ENCODE data around the gene LCA5.

Gene LCA5

GRCh38 chr6:79513111-79513510, 24.1 kb downstream of the LCA5 start:
- Histone ChIP-seq H3K9me2 (replicated peaks; ENCODE audit: insufficient read depth, low read length) (no peaks in the 10 kb centered on the region), H3K9me3 (replicated peaks; ENCODE audit: insufficient read depth, low read length) (no peaks in the 10 kb centered on the region), H3K4me1 (ENCODE audit: low read length) (peaks cover 11% of the 10 kb centered on the region), H2AFZ (ENCODE audit: low read length) (peak overlapping the region; percentile 32; the same call in 1 of the 2 replicates), H3K27ac (ENCODE audit: low read length) (peak overlapping the region; percentile 33; the same call in 1 of the 2 replicates), H3K79me2 (ENCODE audit: low read length) (no peaks in the 10 kb centered on the region), H4K20me1 (ENCODE audit: insufficient read depth, low read length) (no peaks in the 10 kb centered on the region), H3K36me3 (replicated peaks; ENCODE audit: insufficient read depth, low read length) (no peaks in the 10 kb centered on the region), H3K9ac (ENCODE audit: low read length) (peak overlapping the region; percentile 23; the same call in 1 of the 2 replicates), H3K27me3 (replicated peaks; ENCODE audit: insufficient read depth, low read length) (no peaks in the 10 kb centered on the region), H3K4me3 (ENCODE audit: low read length) (peak overlapping the region; percentile 31; the same call in 1 of the 2 replicates), H3F3A (ENCODE audit: insufficient read depth, low read length) (peaks cover 6% of the 10 kb centered on the region; the same call in 1 of the 2 replicates), H3K4me2 (ENCODE audit: low read depth, low read length) (peak overlapping the region; percentile 36)
- peak; percentile 56 for DNase-seq
- no peak for TF ChIP-seq EZH2 (optimal IDR thresholded peaks at IDR 0.05; ENCODE audit: low read depth, low read length)
- TF ChIP-seq, protein P1, sequence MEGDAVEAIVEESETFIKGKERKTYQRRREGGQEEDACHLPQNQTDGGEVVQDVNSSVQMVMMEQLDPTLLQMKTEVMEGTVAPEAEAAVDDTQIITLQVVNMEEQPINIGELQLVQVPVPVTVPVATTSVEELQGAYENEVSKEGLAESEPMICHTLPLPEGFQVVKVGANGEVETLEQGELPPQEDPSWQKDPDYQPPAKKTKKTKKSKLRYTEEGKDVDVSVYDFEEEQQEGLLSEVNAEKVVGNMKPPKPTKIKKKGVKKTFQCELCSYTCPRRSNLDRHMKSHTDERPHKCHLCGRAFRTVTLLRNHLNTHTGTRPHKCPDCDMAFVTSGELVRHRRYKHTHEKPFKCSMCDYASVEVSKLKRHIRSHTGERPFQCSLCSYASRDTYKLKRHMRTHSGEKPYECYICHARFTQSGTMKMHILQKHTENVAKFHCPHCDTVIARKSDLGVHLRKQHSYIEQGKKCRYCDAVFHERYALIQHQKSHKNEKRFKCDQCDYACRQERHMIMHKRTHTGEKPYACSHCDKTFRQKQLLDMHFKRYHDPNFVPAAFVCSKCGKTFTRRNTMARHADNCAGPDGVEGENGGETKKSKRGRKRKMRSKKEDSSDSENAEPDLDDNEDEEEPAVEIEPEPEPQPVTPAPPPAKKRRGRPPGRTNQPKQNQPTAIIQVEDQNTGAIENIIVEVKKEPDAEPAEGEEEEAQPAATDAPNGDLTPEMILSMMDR (IDR thresholded peaks at IDR 0.05; ENCODE audit: low read length) = no peak
- TF ChIP-seq EZH2phosphoT487 (IDR thresholded peaks at IDR 0.05; ENCODE audit: low read length) = no peak

GRCh38 chr6:79512014-79512413, 25.2 kb downstream of the LCA5 start:
- H3K79me2 ChIP-seq (ENCODE audit: low read length) = no peaks in the 10 kb centered on the region
- H3K27ac ChIP-seq (ENCODE audit: low read length) = no peak overlapping the region
- TF ChIP-seq, protein P1 (IDR thresholded peaks at IDR 0.05; ENCODE audit: low read length) = no peak
- no peak for TF ChIP-seq EZH2 (optimal IDR thresholded peaks at IDR 0.05; ENCODE audit: low read depth, low read length)
- TF ChIP-seq EZH2phosphoT487 (IDR thresholded peaks at IDR 0.05; ENCODE audit: low read length) = no peak
- no peaks in the 10 kb centered on the region for H3K27me3 ChIP-seq (replicated peaks; ENCODE audit: insufficient read depth, low read length)
- no peaks in the 10 kb centered on the region for H3K9me3 ChIP-seq (replicated peaks; ENCODE audit: insufficient read depth, low read length)
- DNase-seq = no peak
- H3K4me3 ChIP-seq (ENCODE audit: low read length) = no peak overlapping the region
- peaks cover 11% of the 10 kb centered on the region for H3K4me1 ChIP-seq (ENCODE audit: low read length)
- peaks cover 6% of the 10 kb centered on the region; the same call in 1 of the 2 replicates for H3F3A ChIP-seq (ENCODE audit: insufficient read depth, low read length)
- no peaks in the 10 kb centered on the region for H3K36me3 ChIP-seq (replicated peaks; ENCODE audit: insufficient read depth, low read length)
- H2AFZ ChIP-seq (ENCODE audit: low read length) = no peak overlapping the region
- no peaks in the 10 kb centered on the region for H4K20me1 ChIP-seq (ENCODE audit: insufficient read depth, low read length)
- no peak overlapping the region for H3K9ac ChIP-seq (ENCODE audit: low read length)
- H3K4me2 ChIP-seq (ENCODE audit: low read depth, low read length) = no peak overlapping the region
- H3K9me2 ChIP-seq (replicated peaks; ENCODE audit: insufficient read depth, low read length) = no peaks in the 10 kb centered on the region

- no peaks in the 10 kb centered on the region for H4K20me1 ChIP-seq (ENCODE audit: insufficient read depth, low read length)
- H3K4me1 ChIP-seq (ENCODE audit: low read length) = peaks cover 11% of the 10 kb centered on the region
- H2AFZ ChIP-seq (ENCODE audit: low read length) = no peak overlapping the region
- no peak overlapping the region for H3K27ac ChIP-seq (ENCODE audit: low read length)
- H3K9me3 ChIP-seq (replicated peaks; ENCODE audit: insufficient read depth, low read length) = no peaks in the 10 kb centered on the region
- H3K4me3 ChIP-seq (ENCODE audit: low read length) = no peak overlapping the region
- no peaks in the 10 kb centered on the region for H3K36me3 ChIP-seq (replicated peaks; ENCODE audit: insufficient read depth, low read length)
- no peaks in the 10 kb centered on the region for H3K9me2 ChIP-seq (replicated peaks; ENCODE audit: insufficient read depth, low read length)
- H3F3A ChIP-seq (ENCODE audit: insufficient read depth, low read length) = peaks cover 6% of the 10 kb centered on the region; the same call in 1 of the 2 replicates
- no peak overlapping the region for H3K4me2 ChIP-seq (ENCODE audit: low read depth, low read length)
- no peaks in the 10 kb centered on the region for H3K79me2 ChIP-seq (ENCODE audit: low read length)
- no peak overlapping the region for H3K9ac ChIP-seq (ENCODE audit: low read length)
- H3K27me3 ChIP-seq (replicated peaks; ENCODE audit: insufficient read depth, low read length) = no peaks in the 10 kb centered on the region
- DNase-seq = no peak
- TF ChIP-seq, protein P1 (IDR thresholded peaks at IDR 0.05; ENCODE audit: low read length) = no peak
- no peak for TF ChIP-seq EZH2phosphoT487 (IDR thresholded peaks at IDR 0.05; ENCODE audit: low read length)
Measured at GRCh38 chr6:79510707-79511106, 26.5 kb downstream of the LCA5 start.

Data from MM.1S (cell line).